ENCODE data around the gene POLR1C.

DNA sequence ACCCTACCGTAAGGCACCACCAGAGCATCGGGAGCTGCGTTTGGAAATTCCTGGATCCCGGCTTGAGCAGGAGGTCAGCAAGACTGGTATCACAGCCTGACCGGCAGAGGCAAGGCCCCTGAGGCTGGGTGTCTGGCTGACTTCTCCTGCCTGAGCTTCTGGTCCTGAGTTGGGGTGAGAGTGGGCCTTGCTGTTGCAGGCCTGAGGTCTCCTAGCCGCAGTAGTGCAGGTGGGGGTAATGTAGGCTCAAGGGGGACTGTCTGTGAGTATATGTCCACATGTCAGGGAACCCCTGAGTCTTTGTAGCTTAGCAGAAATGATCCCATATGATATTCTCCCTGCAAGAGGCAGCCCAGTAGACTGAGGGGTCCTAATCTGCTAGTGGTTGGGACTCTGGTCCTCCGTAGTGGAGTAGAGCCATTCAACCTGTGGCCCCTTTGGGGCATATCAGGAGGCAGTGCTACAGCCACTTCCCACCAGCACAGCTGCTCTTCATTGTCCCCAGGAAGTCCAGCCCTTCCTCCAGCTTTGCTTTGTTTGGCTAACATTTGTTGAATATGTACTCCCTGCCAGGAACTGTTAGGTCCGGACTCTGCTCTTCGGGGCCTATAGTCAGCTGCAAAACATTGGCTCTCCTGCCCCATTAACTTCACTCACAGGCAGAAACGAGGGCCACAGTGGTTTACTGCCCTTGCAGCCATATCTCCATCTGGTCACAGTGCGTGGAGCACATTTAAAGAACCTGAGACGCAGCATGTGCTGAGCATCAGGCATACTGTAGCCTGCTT, 17.7 kb upstream of the POLR1C start:
- TF ChIP-seq, protein P1, sequence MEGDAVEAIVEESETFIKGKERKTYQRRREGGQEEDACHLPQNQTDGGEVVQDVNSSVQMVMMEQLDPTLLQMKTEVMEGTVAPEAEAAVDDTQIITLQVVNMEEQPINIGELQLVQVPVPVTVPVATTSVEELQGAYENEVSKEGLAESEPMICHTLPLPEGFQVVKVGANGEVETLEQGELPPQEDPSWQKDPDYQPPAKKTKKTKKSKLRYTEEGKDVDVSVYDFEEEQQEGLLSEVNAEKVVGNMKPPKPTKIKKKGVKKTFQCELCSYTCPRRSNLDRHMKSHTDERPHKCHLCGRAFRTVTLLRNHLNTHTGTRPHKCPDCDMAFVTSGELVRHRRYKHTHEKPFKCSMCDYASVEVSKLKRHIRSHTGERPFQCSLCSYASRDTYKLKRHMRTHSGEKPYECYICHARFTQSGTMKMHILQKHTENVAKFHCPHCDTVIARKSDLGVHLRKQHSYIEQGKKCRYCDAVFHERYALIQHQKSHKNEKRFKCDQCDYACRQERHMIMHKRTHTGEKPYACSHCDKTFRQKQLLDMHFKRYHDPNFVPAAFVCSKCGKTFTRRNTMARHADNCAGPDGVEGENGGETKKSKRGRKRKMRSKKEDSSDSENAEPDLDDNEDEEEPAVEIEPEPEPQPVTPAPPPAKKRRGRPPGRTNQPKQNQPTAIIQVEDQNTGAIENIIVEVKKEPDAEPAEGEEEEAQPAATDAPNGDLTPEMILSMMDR (IDR thresholded peaks at IDR 0.05) = no peak
- no peak for TF ChIP-seq POLR2A (IDR thresholded peaks at IDR 0.05)
